Mesenchymal stem cell (in vitro differentiated cells and primary cell): ENCODE measurements around the gene VPS37B.
A peak's percentile ranks its signal among the peaks of the same experiment; 100 is the strongest.

ENCODE experiments used
- DNase-seq: peaks from one replicate; pipeline ENCODE4 v3.0.0-alpha.2; 2013
- H2AFZ ChIP-seq: one replicate; pipeline ENCODE4 v1.6.1; 2013; ENCODE audit warnings: low read depth, mild to moderate bottlenecking, control low read depth, inconsistent platforms, low read length, moderate library complexity
- H2AK5ac ChIP-seq: 2 replicates; pipeline ENCODE4 v1.6.1; 2013; ENCODE audit warnings: low read length, moderate library complexity, mild to moderate bottlenecking, inconsistent platforms; ENCODE audit not compliant: severe bottlenecking
- H2BK120ac ChIP-seq: one replicate; pipeline ENCODE4 v1.6.1; 2013; ENCODE audit warnings: low read depth, mild to moderate bottlenecking, inconsistent platforms, low read length, moderate library complexity
- H2BK12ac ChIP-seq, 2 experiments: one replicate each; pipeline ENCODE4 v1.6.1; 2013; ENCODE audit warnings: inconsistent platforms in 2 of 2, low read length in 2 of 2, mild to moderate bottlenecking in 2 of 2, moderate library complexity in 2 of 2, control low read depth in 1 of 2
- H2BK15ac ChIP-seq: one replicate; pipeline ENCODE4 v1.6.1; 2013; ENCODE audit warnings: mild to moderate bottlenecking, low read depth, inconsistent platforms; ENCODE audit not compliant: poor library complexity, severe bottlenecking
- H2BK5ac ChIP-seq: 2 replicates; pipeline ENCODE4 v1.6.1; 2013; ENCODE audit warnings: low read depth, mild to moderate bottlenecking, low read length, control low read depth, inconsistent platforms; ENCODE audit not compliant: poor library complexity, severe bottlenecking
- H3K14ac ChIP-seq, 2 experiments: one replicate each; pipeline ENCODE4 v1.6.1; 2013; ENCODE audit warnings: inconsistent platforms in 2 of 2, low read length in 2 of 2, control low read depth in 1 of 2, mild to moderate bottlenecking in 1 of 2, moderate library complexity in 1 of 2
- H3K18ac ChIP-seq, 2 experiments: one replicate each; pipeline ENCODE4 v1.6.1; 2013; ENCODE audit warnings: inconsistent platforms in 2 of 2, low read length in 2 of 2, control low read depth in 1 of 2, low read depth in 1 of 2, mild to moderate bottlenecking in 1 of 2
- H3K23ac ChIP-seq, 2 experiments: one replicate each; pipeline ENCODE4 v1.6.1; 2013; ENCODE audit warnings: inconsistent platforms in 2 of 2, low read length in 2 of 2, mild to moderate bottlenecking in 2 of 2, moderate library complexity in 2 of 2, control low read depth in 1 of 2
- H3K27ac ChIP-seq: 2 replicates; pipeline ENCODE4 v1.5.1; 2013; ENCODE audit warnings: mild to moderate bottlenecking, moderate library complexity, low read length, control low read depth, inconsistent platforms; ENCODE audit not compliant: poor library complexity, severe bottlenecking
- H3K27me3 ChIP-seq, 2 experiments: 2 replicates each; pipeline versions ENCODE4 v1.6.1 to v1.7.0; 2013; ENCODE audit warnings: low read length in 2 of 2, mild to moderate bottlenecking in 2 of 2, moderate library complexity in 2 of 2, control low read depth in 1 of 2, inconsistent platforms in 1 of 2; ENCODE audit not compliant: control insufficient read depth in 1 of 2, insufficient read depth in 1 of 2
- H3K36me3 ChIP-seq, 2 experiments: 2 replicates each; pipeline versions ENCODE4 v1.6.1 to v1.7.0; 2013; ENCODE audit warnings: low read length in 2 of 2, control low read depth in 1 of 2, inconsistent platforms in 1 of 2, low read depth in 1 of 2, mild to moderate bottlenecking in 1 of 2; ENCODE audit not compliant: insufficient read depth in 2 of 2, control insufficient read depth in 1 of 2
- H3K4ac ChIP-seq, 2 experiments: one replicate each; pipeline ENCODE4 v1.6.1; 2013; ENCODE audit warnings: inconsistent platforms in 2 of 2, low read length in 2 of 2, mild to moderate bottlenecking in 2 of 2, moderate library complexity in 2 of 2, control low read depth in 1 of 2, low read depth in 1 of 2
- H3K4me1 ChIP-seq: 2 replicates; pipeline ENCODE4 v1.6.1; 2013; ENCODE audit warnings: low read depth, low read length, control low read depth; ENCODE audit not compliant: control insufficient read depth, insufficient read depth
- H3K4me2 ChIP-seq: 2 replicates; pipeline ENCODE4 v1.6.1; 2013; ENCODE audit warnings: low read length, mild to moderate bottlenecking, inconsistent platforms; ENCODE audit not compliant: poor library complexity, severe bottlenecking
- H3K4me3 ChIP-seq, 2 experiments: 2 replicates each; pipeline versions ENCODE4 v1.5.1 to v1.7.0; 2013; ENCODE audit warnings: low read length in 2 of 2, mild to moderate bottlenecking in 2 of 2, control low read depth in 1 of 2, low read depth in 1 of 2; ENCODE audit not compliant: insufficient read depth in 1 of 2
- H3K79me1 ChIP-seq: replicated peaks from 2 replicates; pipeline ENCODE4 v1.6.1; 2013; ENCODE audit warnings: mild to moderate bottlenecking, control low read depth, low read length, inconsistent platforms; ENCODE audit not compliant: poor library complexity, severe bottlenecking
- H3K9ac ChIP-seq: 2 replicates; pipeline ENCODE4 v1.7.0; 2013; ENCODE audit warnings: mild to moderate bottlenecking, low read length, moderate library complexity
- H3K9me3 ChIP-seq: 2 replicates; pipeline ENCODE4 v1.7.0; 2013; ENCODE audit warnings: mild to moderate bottlenecking, low read length; ENCODE audit not compliant: control insufficient read depth
- H4K8ac ChIP-seq: one replicate; pipeline ENCODE4 v1.6.1; 2013; ENCODE audit warnings: inconsistent platforms, mild to moderate bottlenecking, low read length, moderate library complexity
- H4K91ac ChIP-seq: one replicate; pipeline ENCODE4 v1.6.1; 2013; ENCODE audit warnings: mild to moderate bottlenecking, low read length, inconsistent platforms
- WGBS: methylation state at CpG from one replicate; pipeline ENCODE4 v1.1.7; 2013; ENCODE audit warnings: mixed read lengths; 5-methylcytosine and 5-hydroxymethylcytosine counted together

VPS37B gene

GRCh38 chr12:122856999-122857671 is 38.8 kb downstream of the VPS37B start:
- H2BK15ac ChIP-seq: no peak overlapping the region
- H2AK5ac ChIP-seq: no peak overlapping the region
- DNase-seq: peak; percentile 96
- H3K4me2 ChIP-seq: no peak overlapping the region
- no peak overlapping the region for H3K14ac ChIP-seq
- peak overlapping the region in 1 of 2 experiments; percentile 71 for H3K18ac ChIP-seq
- H2BK5ac ChIP-seq: no peak overlapping the region
- H3K36me3 ChIP-seq: peaks cover 7 to 88% of the 10 kb centered on the region in 2 experiments
- H2BK12ac ChIP-seq: peak overlapping the region in 1 of 2 experiments; percentile 37
- H3K4me3 ChIP-seq: no peak overlapping the region
- no peak overlapping the region for H2AFZ ChIP-seq
- H3K9me3 ChIP-seq: no peaks in the 10 kb centered on the region
- H3K27me3 ChIP-seq: no peaks in the 10 kb centered on the region
- H3K9ac ChIP-seq: no peak overlapping the region
- no peak overlapping the region for H2BK120ac ChIP-seq
- H3K4me1 ChIP-seq: peaks cover 27% of the 10 kb centered on the region
- no peak overlapping the region for H3K27ac ChIP-seq
- no peak overlapping the region for H4K8ac ChIP-seq
- peaks cover 15% of the 10 kb centered on the region for H3K79me1 ChIP-seq
- H3K23ac ChIP-seq: no peak overlapping the region
- peak overlapping the region; percentile 9 for H4K91ac ChIP-seq
- no peak overlapping the region for H3K4ac ChIP-seq
- 76% methylated on average over 24 of the region's 24 CpGs for WGBS

- H2BK120ac ChIP-seq: no peak overlapping the region
- no peak overlapping the region for H3K23ac ChIP-seq
- no peak overlapping the region for H2AK5ac ChIP-seq
- no peak overlapping the region for H3K4ac ChIP-seq
- peaks cover 25% of the 10 kb centered on the region for H3K4me1 ChIP-seq
- no peak overlapping the region for H3K27ac ChIP-seq
- H3K4me3 ChIP-seq: no peak overlapping the region
- 96% methylated on average over 40 of the region's 40 CpGs for WGBS
- no peak for DNase-seq
- H2AFZ ChIP-seq: no peak overlapping the region
- no peaks in the 10 kb centered on the region for H3K27me3 ChIP-seq
- H2BK12ac ChIP-seq: no peak overlapping the region
- no peak overlapping the region for H3K4me2 ChIP-seq
- H3K14ac ChIP-seq: no peak overlapping the region
- no peak overlapping the region for H2BK15ac ChIP-seq
- H2BK5ac ChIP-seq: no peak overlapping the region
- H3K9me3 ChIP-seq: no peaks in the 10 kb centered on the region
- no peak overlapping the region for H4K91ac ChIP-seq
- no peak overlapping the region for H3K9ac ChIP-seq
- H3K36me3 ChIP-seq: peaks cover 3 to 84% of the 10 kb centered on the region in 2 experiments
- no peak overlapping the region for H4K8ac ChIP-seq
- H3K79me1 ChIP-seq: peaks cover 9% of the 10 kb centered on the region
- peak overlapping the region in 1 of 2 experiments; percentile 16 for H3K18ac ChIP-seq
Observed at GRCh38 chr12:122855928-122856831, 39.7 kb downstream of the VPS37B start.

GRCh38 chr12:122855071-122855829 is 40.7 kb downstream of the VPS37B start:
- H3K14ac ChIP-seq: no peak overlapping the region
- no peak overlapping the region for H3K4me2 ChIP-seq
- H2BK120ac ChIP-seq: no peak overlapping the region
- WGBS: 96% methylated on average over 24 of the region's 24 CpGs
- H2BK15ac ChIP-seq: peak overlapping the region; percentile 8
- no peak overlapping the region for H3K9ac ChIP-seq
- H3K36me3 ChIP-seq: peaks cover 3 to 80% of the 10 kb centered on the region in 2 experiments
- no peak overlapping the region for H2BK5ac ChIP-seq
- H3K27ac ChIP-seq: no peak overlapping the region
- no peak overlapping the region for H4K91ac ChIP-seq
- no peak overlapping the region for H3K18ac ChIP-seq
- no peak overlapping the region for H2BK12ac ChIP-seq
- H4K8ac ChIP-seq: no peak overlapping the region
- H2AFZ ChIP-seq: no peak overlapping the region
- no peak overlapping the region for H2AK5ac ChIP-seq
- H3K9me3 ChIP-seq: no peaks in the 10 kb centered on the region
- H3K4me3 ChIP-seq: no peak overlapping the region
- peaks cover 7% of the 10 kb centered on the region for H3K79me1 ChIP-seq
- DNase-seq: no peak
- H3K4me1 ChIP-seq: peaks cover 17% of the 10 kb centered on the region
- no peaks in the 10 kb centered on the region for H3K27me3 ChIP-seq
- no peak overlapping the region for H3K23ac ChIP-seq
- H3K4ac ChIP-seq: no peak overlapping the region
